ENCODE measurements around the gene WWC2. TPM values are rescaled to one million over a fixed set of nuclear protein-coding genes. Genes with fewer than 3 reads are reported as not detected.
"Not testable (repeated sequence)": the region's sequence is repeated elsewhere in the genome, so short reads cannot be mapped to it uniquely, and the experiment has no call there.

WWC2 gene
- total RNA-seq, 1 donor from 2014 or later = 30.2 TPM

DNA sequence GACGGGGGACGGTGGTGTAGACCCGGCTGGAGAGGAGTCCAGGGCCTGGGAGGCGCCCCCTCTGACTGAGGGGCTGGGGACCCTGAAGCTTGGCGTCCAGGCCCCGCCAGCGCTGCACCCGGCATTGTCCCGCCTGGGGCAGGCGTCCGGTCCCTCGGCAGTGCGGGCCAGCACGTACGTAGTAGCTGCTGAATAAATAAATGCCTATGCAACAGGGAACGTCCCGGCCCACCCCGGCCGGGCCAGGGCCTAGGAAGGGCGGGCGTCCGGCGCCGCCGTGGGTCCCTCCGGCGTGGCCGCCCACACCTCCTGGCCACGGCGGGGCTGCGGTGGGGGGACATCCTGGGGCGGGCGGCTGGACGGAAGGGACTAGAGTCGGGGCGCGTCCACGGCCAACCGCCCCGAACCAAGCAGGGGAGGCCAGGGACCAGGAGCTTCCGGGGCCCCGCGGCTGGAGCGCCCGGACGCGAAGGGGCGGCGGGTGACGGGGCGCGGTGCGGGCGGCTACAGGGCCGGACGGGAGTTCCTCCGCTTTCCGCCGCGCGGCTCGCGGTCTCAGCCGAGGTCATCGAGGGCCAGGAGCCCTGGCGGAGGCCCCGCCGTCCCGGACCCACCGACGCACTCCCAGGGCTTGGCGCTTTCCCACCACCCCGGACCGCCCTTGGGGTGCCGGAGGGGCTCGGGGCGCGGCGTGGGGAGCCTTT, 886 bp upstream of the WWC2 start:
- ATAC-seq = peak; percentile 74
- peak; percentile 87 for DNase-seq (ENCODE audit: missing footprints)
- intact Hi-C loops (cut with DNase I) = loop anchor here (2.0 to 5.0 kb wide), 2 partner anchors 45 to 74 kb away; no protein-coding TSS in a partner anchor

- ATAC-seq = no peak
- intact Hi-C loops (cut with DNase I) = loop anchor here (2.0 to 5.0 kb wide), 2 partner anchors 43 to 73 kb away; no protein-coding TSS in a partner anchor
These were observed 660 bp downstream of the WWC2 start for GRCh38 chr4:183099537-183100297.

DNA sequence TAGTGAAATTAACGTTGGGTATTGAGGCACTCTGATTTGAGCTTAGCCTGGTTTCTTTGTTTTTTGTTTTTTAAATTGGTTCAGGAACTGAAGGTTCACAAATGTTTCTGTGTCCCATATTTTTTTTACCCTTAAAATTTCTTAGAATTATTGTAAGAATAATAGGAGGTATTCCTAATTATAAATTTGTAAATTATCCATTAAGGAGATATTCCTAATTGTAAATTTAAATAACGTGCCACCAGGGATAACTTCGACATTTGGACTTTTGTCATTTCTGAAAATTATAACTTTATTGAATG, 1.2 kb downstream of the WWC2 start:
- ATAC-seq (no peak), DNase-seq (ENCODE audit: missing footprints) (no peak)
- intact Hi-C loops (cut with DNase I) = no loop called here

More at GRCh38 chr4:183099537-183100297, 660 bp downstream of the WWC2 start:
- peak; percentile 80 for DNase-seq (ENCODE audit: missing footprints)

DNA sequence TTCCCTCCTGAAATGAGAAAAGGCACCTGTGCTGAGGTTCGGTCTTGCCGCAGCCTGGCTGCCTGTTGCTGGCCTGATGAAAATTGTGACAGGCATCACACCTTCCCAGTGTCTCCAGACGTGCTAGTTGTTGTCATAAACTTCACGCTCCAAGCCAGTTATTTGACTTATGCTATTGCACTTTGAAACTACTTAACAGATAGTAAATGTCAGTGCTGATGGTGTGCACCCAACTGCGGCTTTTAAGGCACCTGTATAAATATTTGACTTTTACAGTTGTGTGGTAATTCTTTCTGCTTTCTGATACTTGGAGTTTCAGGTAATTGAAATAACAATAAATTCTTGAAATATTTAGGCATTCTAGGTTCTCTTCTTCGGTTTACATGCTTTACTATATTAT, 1.8 kb downstream of the WWC2 start:
- intact Hi-C loops (cut with DNase I) = no loop called here
- ATAC-seq (no peak), DNase-seq (ENCODE audit: missing footprints) (no peak)

- ATAC-seq = no peak
- intact Hi-C loops (cut with DNase I) = no loop called here
- no peak for DNase-seq (ENCODE audit: missing footprints)
These were observed 3.0 kb downstream of the WWC2 start for GRCh38 chr4:183101956-183102480.

DNA sequence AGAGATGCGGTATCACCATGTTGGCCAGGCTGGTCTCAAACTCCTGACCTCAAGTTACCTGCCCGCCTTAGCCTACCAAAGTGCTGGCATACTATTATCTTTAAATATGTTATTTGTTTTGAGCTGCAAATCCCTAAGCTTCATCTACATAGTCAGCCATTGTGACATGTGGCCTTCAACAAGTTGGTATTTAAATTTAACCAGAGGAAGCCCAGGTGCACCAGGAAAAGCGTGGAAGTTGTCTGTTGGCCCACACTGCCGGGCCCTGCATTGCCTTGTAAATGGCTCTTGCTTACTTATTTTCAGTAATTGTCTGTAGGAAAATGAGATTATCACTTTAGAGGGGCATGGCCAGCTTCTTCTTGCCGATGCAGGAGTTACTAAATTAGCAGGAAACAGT, 6.0 kb downstream of the WWC2 start:
- ATAC-seq (no peak), DNase-seq (ENCODE audit: missing footprints) (no peak)
- intact Hi-C loops (cut with DNase I) = no loop called here

- intact Hi-C loops (cut with DNase I) = no loop called here
These were observed 7.8 kb downstream of the WWC2 start for GRCh38 chr4:183106839-183107238.

DNA sequence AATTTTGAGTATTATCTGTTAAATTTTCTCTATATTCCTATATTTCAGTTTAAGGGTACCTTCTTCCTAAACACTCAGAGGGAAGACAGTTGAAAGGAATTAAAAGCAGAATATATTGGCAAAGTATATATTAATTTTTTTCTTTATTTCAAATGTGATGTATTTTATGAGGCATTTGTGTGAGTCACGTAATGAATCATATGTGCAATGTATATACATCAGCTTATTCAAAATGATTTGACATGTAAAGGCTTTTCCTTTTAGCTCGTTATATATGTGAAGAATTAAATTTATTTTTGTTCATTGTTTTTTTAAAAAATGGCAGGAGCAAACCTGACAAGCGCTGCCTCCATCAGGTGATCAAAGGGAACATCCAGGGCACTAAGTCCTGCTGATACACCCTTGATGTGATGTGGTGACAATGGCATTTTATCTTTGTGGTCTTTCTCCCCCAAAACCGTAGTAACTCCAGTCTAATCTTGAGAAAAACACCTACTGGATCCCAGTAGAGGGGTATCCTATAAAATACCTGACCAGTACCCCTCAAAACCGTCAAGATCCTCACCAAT, 8.9 kb downstream of the WWC2 start:
- ATAC-seq (no peak), DNase-seq (ENCODE audit: missing footprints) (no peak)
- intact Hi-C loops (cut with DNase I) = no loop called here

More at GRCh38 chr4:183106839-183107238, 7.8 kb downstream of the WWC2 start:
- DNase-seq (ENCODE audit: missing footprints) (no peak), ATAC-seq (no peak)

DNA sequence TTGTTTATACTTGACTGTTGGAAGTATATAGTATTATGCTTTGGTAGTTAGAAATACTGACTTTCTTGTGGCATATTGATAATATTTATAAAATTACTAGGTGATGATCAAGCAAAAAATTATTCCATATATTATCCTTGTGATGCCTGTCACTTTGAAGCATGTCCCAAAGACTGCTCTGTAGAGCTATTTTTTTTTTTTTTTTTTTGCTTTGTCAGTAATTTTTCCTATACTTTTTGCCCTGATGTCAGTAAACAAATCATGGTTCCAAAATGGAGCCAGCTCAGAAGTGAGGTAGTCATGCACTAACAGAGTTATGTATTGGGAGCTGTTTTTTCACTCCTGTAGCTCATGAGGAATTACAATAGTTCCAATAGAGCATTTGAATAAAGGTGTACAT, 11.2 kb downstream of the WWC2 start:
- no peak for ATAC-seq
- DNase-seq (ENCODE audit: missing footprints) = no peak
- intact Hi-C loops (cut with DNase I) = no loop called here

GRCh38 chr4:183111452-183111885, 12.4 kb downstream of the WWC2 start:
- intact Hi-C loops (cut with DNase I) = no loop called here
- ATAC-seq (no peak), DNase-seq (ENCODE audit: missing footprints) (no peak)

DNA sequence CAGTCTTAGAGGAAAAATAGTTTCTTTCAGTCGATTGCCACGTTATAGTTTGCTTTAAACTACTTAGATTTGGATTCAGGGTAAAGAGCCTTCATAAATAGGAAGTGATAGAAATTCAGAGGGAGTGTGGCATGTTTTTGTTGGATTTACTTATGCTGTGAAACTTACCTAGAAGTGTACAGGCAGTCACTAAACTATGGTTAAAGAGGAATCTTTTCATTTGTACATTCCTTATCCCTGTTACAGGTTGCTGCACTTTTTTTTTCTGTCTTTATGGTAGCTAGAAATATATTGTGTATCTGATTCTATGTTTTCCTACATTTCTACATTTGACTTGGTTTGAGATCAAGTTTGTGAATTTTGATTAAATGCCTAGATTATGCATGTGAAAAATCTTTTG, 19.1 kb downstream of the WWC2 start:
- ATAC-seq (no peak), DNase-seq (ENCODE audit: missing footprints) (no peak)
- intact Hi-C loops (cut with DNase I) = loop anchor here (5.0 kb wide), 1 partner anchor 84 kb away; no protein-coding TSS in a partner anchor

- ATAC-seq (peak; percentile 31), DNase-seq (ENCODE audit: missing footprints) (no peak)
- intact Hi-C loops (cut with DNase I) = loop anchor here (5.0 kb wide), 1 partner anchor 84 kb away; no protein-coding TSS in a partner anchor
These were observed 19.5 kb downstream of the WWC2 start for GRCh38 chr4:183118585-183118984.

DNA sequence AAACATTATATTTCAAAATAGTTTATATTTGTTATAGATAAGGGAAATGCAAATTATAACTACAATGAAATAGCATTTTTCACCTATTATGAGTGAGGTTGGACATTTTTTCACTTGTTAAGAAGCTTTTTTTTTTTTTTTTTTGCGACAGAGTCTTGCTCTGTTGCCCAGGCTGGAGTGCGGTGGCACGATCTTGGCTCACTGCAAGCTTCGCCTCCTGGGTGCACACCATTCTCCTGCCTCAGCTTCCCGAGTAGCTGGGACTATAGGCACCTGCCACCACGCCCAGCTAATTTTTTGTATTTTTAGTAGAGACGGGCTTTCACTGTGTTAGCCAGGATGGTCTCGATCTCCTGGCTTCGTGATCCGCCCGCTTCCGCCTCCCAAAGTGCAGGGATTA, 22.6 kb downstream of the WWC2 start:
- intact Hi-C loops (cut with DNase I); ATAC-seq; DNase-seq (ENCODE audit: missing footprints): not testable (repeated sequence)

- no peak for ATAC-seq
- DNase-seq (ENCODE audit: missing footprints) = no peak
- intact Hi-C loops (cut with DNase I) = no loop called here
These were observed 25.2 kb downstream of the WWC2 start for GRCh38 chr4:183124228-183124627.

GRCh38 chr4:183124865-183125264, 25.8 kb downstream of the WWC2 start:
- ATAC-seq (no peak), DNase-seq (ENCODE audit: missing footprints) (no peak)
- intact Hi-C loops (cut with DNase I) = no loop called here

DNA sequence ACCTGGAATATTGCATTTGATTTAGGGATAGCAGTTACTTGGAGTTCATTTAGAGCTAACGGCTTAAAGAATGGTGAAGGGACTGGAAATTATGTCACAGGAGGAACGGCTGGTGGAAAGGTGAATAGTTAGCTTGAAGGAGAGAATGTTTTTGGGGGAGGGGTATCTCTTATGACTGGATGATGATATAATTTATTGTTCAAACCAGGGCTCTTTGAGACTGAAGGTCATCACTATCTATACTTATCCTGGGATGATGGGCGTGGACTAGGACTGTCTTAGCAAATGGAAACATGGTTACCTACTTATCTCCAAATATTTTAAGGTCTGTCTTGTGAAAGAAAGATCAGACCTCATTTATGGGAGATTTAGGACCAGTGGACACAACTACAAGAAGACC, 30.1 kb downstream of the WWC2 start:
- intact Hi-C loops (cut with DNase I) = no loop called here
- no peak for ATAC-seq
- DNase-seq (ENCODE audit: missing footprints) = no peak

DNA sequence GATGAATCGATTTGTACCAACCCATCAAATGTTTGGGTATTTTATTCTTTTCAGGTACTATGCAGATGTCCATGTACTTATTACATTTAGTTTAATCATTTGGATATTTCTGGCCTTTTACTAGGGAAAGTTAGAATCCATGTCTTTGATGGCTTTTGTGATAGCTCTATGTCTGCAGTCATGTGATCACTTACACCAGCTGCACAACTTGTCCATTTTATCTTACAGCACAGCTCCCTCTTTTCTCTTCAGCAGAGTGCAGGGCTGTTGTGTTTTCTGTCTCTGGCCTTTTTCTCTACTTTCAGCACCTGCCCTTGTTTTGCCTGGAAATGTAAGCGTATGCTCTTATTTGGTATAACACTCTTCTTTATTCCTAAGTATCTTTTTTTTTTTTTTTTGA, 30.6 kb downstream of the WWC2 start:
- intact Hi-C loops (cut with DNase I) = no loop called here
- ATAC-seq = no peak
- no peak for DNase-seq (ENCODE audit: missing footprints)

GRCh38 chr4:183130328-183131155, 31.5 kb downstream of the WWC2 start:
- ATAC-seq = peak; percentile 73
- no peak for DNase-seq (ENCODE audit: missing footprints)
- intact Hi-C loops (cut with DNase I) = no loop called here

DNA sequence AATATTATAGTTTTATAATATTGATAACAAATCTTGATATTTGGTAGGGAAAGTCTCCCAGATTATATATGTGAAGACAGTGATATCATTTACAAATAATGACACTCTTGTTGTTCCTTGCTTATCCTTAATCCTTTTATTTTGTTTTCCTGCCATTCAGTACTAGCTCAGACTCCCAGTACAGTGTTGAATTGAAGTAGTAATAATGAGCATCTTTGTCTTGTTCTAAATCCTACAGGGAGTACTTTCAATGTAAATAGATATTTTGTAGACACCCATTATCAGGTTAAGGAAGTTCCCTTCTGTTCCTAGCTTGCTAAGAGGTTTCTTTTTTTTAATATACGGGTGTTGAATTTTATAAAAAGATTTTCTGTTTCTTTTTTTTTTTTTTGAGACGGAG, 33.0 kb downstream of the WWC2 start:
- ATAC-seq (no peak), DNase-seq (ENCODE audit: missing footprints) (no peak)
- intact Hi-C loops (cut with DNase I) = no loop called here

Data from Right ventricle myocardium inferior (tissue), 1 donor.